HEK293T (cell line): ENCODE measurements around the gene ZNF672.

Experiments
- BHLHE40 ChIP-seq: fragments of 450-650 bp; IDR thresholded peaks from 2 replicates; pipeline ENCODE4 v1.6.1; 2016; ENCODE audit warnings: mild to moderate bottlenecking, moderate library complexity, borderline replicate concordance
- FOXK2 ChIP-seq: fragments of 450-650 bp; IDR thresholded peaks from 2 replicates; pipeline ENCODE4 v1.6.1; 2016; ENCODE audit warnings: mild to moderate bottlenecking
- FOXM1 ChIP-seq: fragments of 450-650 bp; IDR thresholded peaks from 2 replicates; pipeline ENCODE4 v1.6.1; 2017; ENCODE audit warnings: mild to moderate bottlenecking, borderline replicate concordance
- PKNOX1 ChIP-seq: fragments of 450-650 bp; IDR thresholded peaks from 2 replicates; pipeline ENCODE4 v1.6.1; 2016
- SUZ12 ChIP-seq: fragments of 450-650 bp; IDR thresholded peaks from 2 replicates; pipeline ENCODE4 v1.6.1; 2016; ENCODE audit warnings: mild to moderate bottlenecking

- TF ChIP-seq SUZ12 (no peak), PKNOX1 (no peak), FOXM1 (no peak), BHLHE40 (no peak), FOXK2 (no peak)
Measured at GRCh38 chr1:248824301-248824700, 13.7 kb upstream of the ZNF672 start.
